Skin of body (tissue), 2 donors: Measurements from ENCODE around the gene GALNT17. TPM values are rescaled to one million over a fixed set of nuclear protein-coding genes. Genes with fewer than 3 reads are reported as not detected.

Experiments
- DNase-seq: peaks from one replicate; lab custom pipeline; 2025; lab: John Stamatoyannopoulos, UW
- total RNA-seq: library from RNA; depleted of rRNA; stranded (reverse); fragments of >200 nt; gene quantifications from one replicate; pipeline ENCODE4 v1.2.3, GENCODE V29; 2014

GALNT17 gene
- total RNA-seq, 1 donor from 2014 or later: 6.3 TPM

- no peak for DNase-seq
Measured at GRCh38 chr7:71453630-71454029, 321.7 kb downstream of the GALNT17 start.

GRCh38 chr7:71454981-71455380 is 323.0 kb downstream of the GALNT17 start:
- DNase-seq: no peak

- no peak for DNase-seq
Measured at GRCh38 chr7:71457021-71457420, 325.1 kb downstream of the GALNT17 start.

GRCh38 chr7:71457846-71458590 is 326.1 kb downstream of the GALNT17 start:
- no peak for DNase-seq

GRCh38 chr7:71459132-71459531 is 327.2 kb downstream of the GALNT17 start:
- DNase-seq: no peak

- no peak for DNase-seq
Measured at GRCh38 chr7:71461572-71461971, 329.6 kb downstream of the GALNT17 start.

GRCh38 chr7:71465741-71466189 is 333.8 kb downstream of the GALNT17 start:
- DNase-seq: no peak

GRCh38 chr7:71466448-71467145 is 334.7 kb downstream of the GALNT17 start:
- DNase-seq: no peak

GRCh38 chr7:71470326-71470725 is 338.4 kb downstream of the GALNT17 start:
- no peak for DNase-seq

GRCh38 chr7:71470830-71471229 is 338.9 kb downstream of the GALNT17 start:
- no peak for DNase-seq

GRCh38 chr7:71472962-71473361 is 341.0 kb downstream of the GALNT17 start:
- no peak for DNase-seq

GRCh38 chr7:71473366-71473967 is 341.5 kb downstream of the GALNT17 start:
- no peak for DNase-seq

GRCh38 chr7:71477441-71477840 is 345.5 kb downstream of the GALNT17 start:
- no peak for DNase-seq

GRCh38 chr7:71479231-71479630 is 347.3 kb downstream of the GALNT17 start:
- DNase-seq: no peak

- DNase-seq: no peak
Measured at GRCh38 chr7:71480791-71481190, 348.8 kb downstream of the GALNT17 start.

GRCh38 chr7:71482284-71482683 is 350.3 kb downstream of the GALNT17 start:
- DNase-seq: no peak

- DNase-seq: no peak
Measured at GRCh38 chr7:71484380-71484779, 352.4 kb downstream of the GALNT17 start.

- DNase-seq: no peak
Measured at GRCh38 chr7:71485586-71485985, 353.6 kb downstream of the GALNT17 start.

GRCh38 chr7:71486414-71486813 is 354.5 kb downstream of the GALNT17 start:
- DNase-seq: no peak

- no peak for DNase-seq
Measured at GRCh38 chr7:71486856-71487628, 355.1 kb downstream of the GALNT17 start.

GRCh38 chr7:71488308-71488707 is 356.4 kb downstream of the GALNT17 start:
- DNase-seq: no peak

- DNase-seq: no peak
Measured at GRCh38 chr7:71491336-71491735, 359.4 kb downstream of the GALNT17 start.
